HG03139 (cell line): ENCODE measurements around the gene DNLZ.

Experiments used
- ATAC-seq: cut with Tn5 transposase; IDR thresholded peaks from one replicate; pipeline ENCODE4 v1.9.1; 2021; ENCODE audit not compliant: unreplicated experiment

Gene DNLZ

DNA sequence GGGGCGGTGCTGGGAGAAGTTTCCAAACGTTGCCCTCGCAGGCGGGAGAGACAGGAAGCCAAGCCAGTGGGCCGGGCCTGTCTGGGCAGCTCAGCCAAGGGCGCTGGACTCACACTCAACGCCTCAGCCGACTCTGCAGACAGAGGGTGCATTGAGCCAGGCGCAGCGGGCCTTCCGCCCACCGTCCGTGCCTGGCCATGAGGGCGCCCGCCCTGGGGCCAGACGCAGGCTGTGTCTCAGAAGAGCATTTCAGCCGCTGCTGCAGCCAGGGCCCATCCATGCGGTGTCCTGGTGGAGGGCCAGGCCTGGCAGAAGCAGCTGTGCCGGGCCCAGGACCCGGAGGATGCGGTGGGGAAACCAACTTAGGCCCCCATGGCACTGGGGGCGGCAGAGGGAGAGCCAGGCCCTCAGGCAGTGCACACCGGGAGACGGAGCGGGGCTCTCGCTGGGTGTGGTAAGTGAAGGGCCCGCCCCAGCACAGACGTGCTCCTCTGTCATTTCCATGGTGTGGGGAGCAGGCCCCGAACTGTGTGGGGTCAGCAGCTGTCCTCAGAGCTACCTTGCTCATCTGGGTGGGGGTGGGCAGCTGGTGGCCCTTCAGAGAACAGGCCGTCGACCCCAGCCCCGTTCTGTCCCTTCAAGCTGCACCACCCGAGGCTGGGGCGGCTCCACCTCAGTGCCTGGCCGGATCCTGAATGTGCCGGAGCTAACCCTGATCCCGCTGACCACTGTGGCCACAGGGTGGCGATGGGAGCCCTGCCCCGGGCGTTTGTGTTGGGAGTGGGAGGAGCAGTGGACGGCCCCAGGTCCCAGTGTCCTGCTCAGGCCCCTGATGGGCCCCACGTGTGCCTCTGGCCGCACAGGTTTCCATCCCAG lies 18.0 kb downstream of the DNLZ start:
- ATAC-seq = no peak

DNA sequence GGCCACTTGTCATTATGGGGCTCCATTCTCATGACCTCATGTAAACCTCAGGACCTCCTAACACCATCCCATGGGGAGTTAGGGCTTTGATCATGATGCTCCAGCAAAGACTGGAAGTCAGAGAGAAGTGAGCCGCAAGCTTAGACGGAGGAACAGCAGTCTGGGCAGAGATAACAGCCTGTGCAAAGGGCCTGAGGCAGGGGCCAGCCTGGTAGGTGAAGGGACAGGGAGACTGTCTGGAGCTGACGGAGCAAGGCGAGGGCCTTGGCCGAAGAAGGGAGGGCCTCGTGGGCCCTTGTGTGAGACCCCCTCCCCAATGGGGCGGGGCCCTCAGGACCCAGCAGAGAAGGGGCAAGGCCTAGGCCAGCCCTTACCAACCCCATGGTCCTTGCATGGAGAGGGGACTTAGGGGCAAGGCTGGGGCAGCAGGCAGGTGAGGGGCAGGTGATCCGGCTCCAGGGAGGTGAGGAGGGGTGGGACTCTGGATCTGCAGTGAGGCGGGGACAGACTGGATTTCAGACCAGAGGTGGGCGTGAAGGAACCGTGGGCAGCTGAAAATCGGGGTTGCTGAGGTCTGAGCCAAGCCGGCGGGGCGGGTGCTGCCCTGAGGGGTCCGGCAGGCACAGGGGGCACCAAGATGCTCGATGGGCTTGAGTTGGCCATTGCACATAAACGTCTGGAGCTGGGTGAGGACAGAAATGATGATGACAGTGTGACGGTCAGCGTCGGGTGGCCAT lies 18.8 kb downstream of the DNLZ start:
- ATAC-seq = no peak

DNA sequence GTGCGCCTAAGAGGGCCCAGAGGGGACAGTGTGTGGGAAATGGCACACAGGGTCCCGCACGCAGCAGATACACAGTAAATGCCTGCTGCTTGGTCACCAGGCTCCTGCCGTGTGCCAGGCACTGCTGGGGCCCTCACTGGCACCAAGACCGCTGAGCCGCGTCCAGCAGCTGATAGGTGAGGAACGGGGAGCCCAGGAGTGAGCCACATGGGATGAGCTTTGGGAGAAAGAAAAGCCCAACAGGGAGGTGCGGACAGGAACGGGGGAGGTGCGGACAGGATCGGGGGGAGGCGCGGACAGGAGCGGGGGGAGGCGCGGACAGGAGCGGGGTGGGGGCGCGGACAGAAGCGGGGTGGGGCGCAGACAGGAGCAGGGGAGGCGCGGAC lies 19.7 kb downstream of the DNLZ start:
- ATAC-seq = no peak

DNA sequence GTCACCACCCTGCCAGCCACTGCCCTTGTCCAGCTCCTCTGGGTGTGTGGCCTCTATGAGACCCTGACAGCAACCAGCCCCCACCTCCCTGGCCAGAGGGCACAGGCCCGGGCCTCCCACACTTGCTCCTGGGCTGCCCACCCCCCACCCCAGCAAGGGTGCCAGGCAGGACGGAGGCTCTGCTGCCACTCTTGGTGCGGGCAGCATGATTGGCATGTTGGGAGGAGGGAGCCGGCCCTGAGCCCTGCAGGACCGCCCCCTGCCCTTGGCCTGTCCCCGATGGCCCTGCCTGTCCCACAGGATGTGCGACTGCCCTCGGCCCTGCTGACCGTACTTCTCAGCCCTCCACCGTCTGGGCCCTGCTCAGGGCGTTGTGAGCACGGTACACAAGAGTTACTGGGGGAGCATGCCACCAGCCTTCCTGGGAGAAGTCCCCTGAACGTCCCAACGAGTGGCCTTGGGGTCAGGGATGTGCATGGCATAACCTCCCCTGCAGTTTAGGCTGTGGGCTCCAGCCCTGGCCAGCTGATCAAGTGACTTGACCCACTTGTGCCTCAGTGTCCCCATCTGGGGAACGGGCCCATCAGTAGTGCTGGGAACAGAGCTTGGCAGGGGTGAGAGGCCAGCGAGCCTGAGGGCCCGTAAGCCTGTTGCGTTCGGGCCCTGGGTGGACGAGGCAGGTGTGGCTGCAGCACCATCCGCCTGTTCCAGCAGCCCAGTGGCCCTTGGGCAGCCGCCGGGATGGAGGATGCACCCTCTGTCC lies 20.2 kb downstream of the DNLZ start:
- ATAC-seq = no peak

DNA sequence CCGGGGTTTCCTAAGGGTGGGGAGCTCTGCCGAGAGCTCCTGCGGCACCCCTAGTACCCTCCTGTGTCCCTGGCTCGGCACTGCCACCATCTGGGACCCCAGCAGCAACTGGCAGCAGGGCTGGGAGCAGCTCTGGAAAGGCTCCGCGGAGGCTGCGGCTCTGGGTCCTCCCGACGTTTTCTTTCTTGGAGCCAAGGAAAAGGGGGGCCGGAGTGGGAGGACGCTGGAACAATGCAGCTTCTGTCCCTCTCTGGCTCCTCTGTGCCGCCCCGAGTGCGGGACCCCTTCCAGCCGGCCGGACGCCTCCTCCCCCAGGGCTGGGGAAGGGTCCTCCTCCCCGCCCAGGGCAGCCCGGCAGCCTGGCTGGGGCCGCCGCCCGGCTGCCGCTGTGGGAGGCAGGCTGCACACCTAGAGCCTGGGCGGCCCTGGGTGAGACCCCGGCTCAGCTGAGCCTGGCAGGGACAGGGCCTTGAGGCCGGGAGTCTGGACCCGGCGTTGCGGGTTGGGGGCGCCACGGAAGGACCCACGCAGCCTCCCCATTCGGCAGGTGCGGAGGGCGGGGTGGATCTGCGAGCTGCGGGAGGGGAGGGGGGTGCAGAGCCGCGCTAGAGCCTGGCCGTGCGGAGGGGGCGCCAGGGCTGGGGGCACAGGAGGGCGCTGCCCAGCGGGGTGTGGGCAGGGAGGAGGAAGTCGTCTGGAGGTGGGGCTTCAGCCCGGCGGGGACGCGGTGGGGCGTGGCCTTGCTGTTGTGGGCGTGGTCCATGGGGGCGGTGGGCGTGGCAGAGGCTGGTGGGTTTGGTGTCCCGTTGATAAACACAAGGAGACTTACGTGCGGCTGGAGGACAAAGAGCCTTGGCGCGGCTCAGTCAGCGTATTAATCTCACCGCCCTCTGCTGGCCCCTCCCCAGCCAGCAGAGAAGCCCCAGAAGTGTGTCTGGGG lies 21.1 kb downstream of the DNLZ start:
- ATAC-seq = no peak

DNA sequence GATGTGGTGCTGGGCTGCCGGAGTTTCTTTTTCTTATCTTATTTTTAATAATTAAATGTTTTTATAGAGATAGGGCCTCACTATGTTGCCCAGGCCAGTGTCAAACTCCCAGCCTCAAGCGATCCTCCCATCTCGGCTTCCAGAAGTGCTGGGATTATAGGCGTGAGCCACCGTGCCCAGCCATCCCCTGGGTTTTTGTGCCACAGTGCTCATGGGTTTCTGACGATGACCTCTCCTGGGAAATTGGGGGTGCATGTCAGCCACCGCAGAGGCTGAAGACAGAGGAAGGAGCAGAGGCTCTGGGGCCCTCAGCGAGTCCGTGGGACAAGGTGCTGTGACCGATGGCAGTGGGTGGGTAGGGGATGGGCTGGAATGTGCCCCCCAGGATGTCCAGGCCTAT lies 21.8 kb downstream of the DNLZ start:
- ATAC-seq = no peak

DNA sequence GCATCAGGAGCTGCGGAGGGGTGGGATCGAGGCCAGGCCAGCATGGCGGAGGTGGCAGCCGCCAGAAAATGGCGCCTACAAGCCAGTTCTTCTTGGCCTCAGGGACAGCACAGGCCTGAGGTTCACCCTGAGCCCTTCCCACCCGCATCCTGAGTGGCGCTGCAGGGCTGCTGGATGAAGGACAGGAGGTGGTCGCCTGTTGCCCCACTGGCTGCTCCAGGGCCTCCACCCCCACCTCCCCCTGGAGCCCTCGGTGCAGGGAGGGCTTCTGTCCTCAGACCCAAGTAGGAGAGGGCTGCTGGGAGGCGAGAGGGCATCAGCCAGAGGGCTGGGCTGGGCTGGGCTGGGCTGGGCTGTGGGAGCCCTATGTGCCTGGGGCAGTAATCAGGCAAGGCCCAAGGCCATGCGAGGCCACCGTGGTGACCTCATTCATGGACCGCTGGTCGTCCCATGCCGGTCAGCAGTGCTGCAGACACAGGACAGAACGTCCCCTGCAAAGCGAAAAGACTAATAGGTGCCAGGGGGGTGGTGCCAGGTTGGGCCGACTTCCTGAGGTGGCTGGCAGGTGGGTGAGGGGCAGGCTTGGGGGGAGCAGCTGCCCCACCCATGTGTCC lies 22.4 kb downstream of the DNLZ start:
- ATAC-seq = no peak

DNA sequence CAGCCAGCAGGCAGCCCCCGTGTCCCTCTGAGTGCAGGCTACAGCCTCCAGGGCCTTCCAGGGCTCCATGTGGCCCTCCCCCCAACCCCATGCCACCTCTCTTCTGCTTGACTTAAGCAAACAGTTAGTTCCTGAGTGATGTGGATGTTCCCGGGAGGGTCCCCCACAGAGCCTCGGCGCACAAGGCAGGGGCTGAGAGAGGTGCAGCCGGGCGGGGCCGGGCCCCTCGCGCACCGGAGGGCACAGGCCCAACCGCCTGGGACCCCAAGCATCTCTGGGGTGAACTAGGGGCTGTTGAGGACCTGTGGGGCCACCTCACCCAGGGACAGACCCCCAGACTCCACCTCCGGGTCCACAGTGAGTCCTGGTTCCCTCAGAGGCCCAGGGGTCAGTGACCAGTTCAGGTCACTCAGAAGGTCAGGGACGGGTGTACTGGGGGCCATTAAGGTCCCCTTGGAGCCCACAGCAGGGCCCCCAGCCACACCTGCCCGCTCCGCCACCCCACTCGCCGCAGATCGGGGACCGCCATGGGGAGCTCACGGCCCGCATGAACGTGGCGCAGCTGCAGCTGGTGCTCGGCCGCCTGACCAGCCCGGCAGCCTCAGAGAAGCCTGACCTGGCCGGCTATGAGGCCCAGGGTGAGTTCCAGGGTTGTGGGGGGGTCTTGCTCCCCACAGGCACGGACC lies 23.0 kb downstream of the DNLZ start:
- ATAC-seq = no peak

DNA sequence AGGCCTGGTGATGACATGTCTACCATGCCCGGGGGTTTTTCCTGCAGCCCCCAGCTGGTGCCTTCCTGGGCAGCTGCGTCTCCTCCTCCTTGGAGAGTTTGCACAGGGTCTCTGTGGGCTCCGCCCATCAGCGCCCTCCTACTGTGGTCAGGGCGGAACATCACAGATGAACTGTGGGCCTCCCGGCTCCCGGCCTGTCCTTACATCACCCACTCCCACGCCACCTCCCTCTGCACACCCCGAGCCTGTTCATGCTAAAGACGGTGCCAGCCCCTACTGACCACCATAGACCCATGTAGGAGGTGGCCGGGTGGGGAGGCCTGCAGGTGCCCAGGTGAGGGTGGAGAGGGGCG lies 23.6 kb downstream of the DNLZ start:
- ATAC-seq = no peak

DNA sequence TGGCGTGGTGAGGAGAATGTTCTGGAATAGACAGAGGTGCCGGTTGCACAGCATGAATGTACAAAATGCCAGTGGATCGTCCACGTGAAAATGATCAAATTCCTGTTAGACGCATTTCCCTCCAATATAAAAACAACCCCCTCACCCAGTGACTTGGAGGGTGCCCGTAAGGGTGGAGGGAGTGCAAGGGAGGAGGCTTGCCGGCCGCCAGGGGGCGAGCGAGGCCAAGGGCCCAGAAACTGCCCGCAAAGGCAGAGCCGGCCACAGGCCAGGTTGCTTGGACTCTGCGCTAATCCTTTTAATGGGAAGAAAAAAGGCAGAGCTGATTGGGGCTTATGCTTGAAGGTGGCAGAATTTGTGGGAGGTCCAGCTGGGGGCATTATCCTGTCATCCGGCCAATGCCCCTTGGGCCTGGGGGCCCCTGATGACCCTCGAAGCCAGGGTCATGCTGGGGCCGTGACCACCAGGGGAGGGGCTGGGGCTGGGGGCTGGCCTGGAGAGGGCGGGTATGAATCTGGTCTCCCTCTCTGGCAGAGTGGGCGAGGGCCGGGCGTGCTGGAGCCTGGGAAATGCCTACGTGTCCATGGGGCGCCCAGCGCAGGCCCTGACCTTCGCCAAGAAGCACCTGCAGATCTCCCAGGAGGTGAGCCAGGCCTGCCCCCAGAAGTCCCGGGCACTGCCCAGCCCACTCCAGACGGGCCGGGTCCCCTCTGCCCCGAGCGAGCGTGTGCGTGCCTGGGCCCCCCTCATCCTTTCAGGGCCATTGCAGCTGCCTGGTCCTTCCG lies 24.2 kb downstream of the DNLZ start:
- no peak for ATAC-seq

DNA sequence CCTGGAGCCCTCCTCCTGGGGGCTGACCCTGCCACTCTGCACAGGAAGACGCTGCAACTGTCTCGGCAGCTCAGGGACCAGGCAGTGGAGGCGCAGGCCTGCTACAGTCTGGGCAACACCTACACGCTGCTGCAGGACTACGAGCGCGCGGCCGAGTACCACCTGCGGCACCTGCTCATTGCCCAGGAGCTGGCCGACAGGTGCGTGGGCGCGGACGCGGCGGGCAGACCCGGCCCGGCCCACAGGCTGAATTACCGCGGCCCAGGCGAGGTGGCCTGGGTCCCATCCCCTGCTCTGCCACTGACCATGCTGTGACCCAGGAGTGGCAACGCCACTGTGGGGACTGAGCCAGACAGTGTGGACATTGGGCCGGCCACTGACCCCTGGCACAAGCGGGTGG lies 25.0 kb downstream of the DNLZ start:
- ATAC-seq = no peak

DNA sequence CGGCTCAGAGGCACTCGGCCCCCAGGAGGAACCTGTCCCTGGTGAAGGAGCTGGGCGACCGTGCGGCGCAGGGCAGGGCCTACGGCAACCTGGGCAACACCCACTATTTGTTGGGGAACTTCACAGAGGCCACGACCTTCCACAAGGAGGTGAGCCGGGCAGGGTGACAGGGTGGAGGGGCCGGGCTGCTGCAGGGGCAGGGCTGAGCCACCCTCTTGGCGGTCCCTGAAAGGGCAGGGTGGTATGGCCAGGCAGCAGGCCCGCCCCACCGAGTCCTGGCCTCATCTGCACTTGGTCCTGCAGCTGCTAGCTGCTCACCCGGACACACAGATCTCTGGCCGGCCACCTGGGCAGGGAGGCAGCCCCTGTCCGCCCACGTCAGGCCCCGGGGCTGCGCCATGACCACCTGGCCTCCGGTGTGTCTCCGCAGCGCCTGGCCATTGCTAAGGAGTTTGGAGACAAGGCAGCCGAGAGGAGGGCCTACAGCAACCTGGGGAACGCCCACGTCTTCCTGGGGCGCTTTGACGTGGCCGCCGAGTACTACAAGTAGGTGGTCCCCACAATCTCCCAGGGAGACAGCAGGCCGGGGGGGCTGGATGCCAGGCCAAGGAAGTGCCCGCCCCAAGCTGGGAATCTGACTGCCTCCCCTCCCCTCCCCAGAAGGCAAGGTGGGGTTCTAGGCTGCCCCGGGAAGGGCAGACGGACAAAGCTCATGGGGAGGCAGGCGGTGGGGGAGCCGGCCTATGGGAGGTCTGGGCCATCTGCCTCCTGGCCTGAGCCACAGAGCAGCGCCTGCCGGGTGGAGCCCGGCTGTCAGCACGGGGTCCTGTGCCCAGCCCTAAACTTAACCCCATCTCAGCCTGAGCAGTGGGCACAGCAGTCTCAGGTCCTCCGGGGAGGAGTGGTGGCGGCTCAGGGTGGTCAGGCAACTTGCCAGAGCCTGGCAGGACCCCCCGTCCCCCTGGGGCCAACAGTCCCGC lies 25.8 kb downstream of the DNLZ start:
- ATAC-seq = no peak

DNA sequence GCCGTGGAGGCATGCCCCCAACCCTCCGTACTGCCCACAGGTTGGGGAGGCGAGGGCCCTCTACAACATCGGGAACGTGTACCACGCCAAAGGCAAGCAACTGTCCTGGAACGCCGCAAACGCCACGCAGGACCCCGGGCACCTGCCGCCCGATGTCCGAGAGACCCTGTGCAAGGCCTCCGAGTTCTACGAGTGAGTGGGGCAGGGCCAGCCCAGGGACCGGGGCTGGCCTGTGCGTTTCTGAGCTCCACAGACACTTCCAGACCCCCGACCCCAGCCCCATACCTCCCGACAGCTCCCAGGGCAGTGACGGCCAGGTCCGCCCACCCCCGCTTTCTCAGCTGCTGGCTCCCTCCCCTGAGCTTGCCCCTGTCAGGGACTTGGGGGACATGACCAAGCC lies 26.7 kb downstream of the DNLZ start:
- no peak for ATAC-seq

DNA sequence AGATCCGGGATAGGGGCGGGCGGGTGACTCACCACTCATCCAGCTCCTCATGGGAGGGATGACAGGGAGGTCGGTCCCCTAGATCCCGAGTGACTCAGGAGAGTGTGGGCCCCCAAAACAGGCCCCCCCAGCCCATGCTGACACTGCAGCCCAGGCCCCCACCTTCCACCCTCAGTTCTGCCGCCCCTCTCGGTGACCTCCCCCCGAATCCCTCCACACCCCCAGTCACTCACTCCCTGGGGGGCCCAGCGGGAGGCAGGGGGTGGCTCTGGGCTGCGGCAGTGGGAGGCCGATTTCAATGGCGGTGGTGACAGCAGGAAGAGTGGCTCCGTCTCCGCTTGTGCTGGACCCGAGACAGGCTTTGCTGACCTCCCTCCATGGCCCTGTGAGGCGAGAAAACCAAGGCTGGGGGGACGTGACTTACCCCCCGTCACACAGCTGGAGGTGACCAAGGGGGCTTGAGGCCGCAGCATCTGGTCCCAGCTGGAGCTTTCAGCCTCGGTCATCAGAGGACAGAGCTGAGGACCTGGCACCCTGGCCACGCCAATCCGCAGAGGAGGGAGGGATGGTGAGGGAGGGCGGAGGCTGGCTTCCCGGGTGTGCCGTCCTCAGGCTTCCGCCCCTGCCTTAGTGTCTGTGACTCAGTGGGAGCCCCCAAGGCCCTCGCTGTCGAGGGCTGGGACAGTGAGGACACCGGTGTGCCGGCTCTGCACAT lies 27.2 kb downstream of the DNLZ start:
- ATAC-seq = no peak

DNA sequence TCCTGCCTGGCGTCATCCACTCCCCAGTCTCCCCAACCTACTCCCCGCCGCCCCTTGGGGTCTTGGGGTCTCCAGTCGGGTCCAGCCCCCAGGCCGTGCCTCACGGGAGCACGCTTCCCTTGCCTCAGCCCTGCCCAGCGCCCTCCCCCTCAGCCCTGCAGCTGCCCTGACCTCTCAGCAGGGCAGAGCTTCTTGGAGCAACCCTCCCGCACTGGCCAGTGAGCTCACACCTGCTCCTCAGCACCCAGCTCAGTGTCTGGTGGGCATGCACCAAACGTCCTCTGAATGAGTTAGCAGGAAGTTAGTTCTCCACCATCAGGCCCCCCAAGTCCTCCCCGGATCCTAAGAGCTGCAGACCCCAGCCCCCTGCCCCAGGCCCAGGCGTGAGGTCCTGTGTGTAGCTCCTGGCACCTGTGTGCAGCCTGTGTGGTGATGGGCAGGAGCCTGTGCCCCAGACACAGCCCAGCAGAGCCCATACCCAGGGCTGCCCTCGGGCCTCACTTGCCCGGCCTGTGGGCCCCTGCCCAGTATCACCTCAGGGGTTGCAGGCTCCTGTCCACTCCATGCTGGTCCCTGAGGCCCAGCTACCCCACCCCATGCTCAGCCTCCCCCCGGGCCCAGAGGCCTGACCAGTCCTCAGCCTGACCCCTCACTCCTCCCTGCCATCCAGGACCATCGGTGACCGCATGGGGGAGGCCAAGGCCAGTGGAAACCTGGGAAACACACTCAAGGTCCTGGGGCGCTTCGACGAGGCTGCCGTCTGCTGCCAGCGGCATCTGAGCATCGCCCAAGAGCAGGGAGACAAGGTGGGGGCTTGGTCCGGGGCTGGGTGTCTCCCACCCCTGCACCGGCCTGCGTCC lies 28.0 kb downstream of the DNLZ start:
- ATAC-seq = no peak

DNA sequence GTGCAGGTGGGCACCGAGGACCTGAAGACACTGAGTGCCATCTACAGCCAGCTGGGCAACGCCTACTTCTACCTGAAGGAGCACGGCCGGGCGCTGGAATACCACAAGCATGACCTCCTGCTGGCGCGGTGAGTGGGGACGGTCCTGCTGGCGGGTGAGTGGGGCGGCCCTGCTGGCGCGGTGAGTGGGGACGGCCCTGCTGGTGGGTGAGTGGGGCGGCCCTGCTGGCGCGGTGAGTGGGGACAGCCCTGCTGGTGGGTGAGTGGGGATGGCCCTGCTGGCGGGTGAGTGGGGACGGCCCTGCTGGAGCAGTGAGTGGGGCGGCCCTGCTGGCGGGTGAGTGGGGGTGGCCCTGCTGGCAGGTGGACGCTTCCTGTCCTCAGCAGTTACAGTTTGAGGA lies 29.0 kb downstream of the DNLZ start:
- no peak for ATAC-seq
